ENCODE data around the gene TRIM62. TPM values are rescaled to one million over a fixed set of nuclear protein-coding genes. Genes with fewer than 3 reads are reported as not detected.
A peak's percentile ranks its signal among the peaks of the same experiment; 100 is the strongest.

TRIM62 gene
- total RNA-seq, 1 donor from 2014 or later, result 10.8 TPM

DNA sequence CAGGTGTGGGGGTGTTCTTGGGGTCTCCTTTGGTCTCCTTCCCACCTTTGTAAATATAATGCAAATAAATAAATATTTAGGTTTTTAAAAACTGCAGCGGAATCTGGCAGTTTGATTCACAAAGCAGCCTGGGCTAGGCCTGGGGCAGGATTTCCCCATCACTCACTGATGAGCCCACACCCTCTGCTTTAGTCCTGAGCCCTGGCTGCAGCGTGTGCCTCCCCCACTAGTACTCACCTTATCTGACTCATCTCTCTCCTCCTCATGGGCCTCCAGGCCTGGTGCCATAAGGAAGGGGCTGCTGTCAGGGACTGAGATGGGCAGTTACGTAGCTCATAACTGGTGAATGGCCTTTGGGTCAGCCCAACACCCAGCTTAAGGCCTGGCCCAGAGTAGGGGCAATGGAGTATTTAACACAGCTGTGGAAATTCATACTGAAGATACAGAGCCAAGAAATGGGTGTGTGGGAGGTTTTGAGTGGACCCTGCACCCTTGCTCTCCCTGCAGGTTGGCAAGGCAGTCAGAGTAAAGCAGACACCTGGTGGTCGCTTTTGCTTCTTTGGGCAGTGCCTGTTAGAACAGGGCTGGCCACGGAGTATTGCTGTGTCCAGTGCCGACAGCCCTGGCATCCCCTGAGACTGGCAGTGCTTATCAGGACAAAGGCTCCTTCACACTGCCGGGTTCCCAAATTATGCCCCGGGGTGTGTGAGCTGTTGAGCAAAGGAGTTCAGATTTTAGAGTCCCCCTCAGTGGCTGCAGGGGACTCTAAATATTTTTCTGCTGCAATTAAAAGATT, 61.2 kb downstream of the TRIM62 start:
- Histone ChIP-seq H3K4me2 (ENCODE audit: low read length) (no peak overlapping the region), H3K79me2 (ENCODE audit: insufficient read depth, low read length) (no peaks in the 10 kb centered on the region), H3K27ac (ENCODE audit: low read depth, low read length) (no peak overlapping the region), H3K9me3 (ENCODE audit: insufficient read depth, low read depth, low read length) (no peaks in the 10 kb centered on the region), H3K4me3 (ENCODE audit: insufficient read depth, low read depth, low read length) (no peak overlapping the region), H3K36me3 (ENCODE audit: insufficient read depth, low read length) (no peaks in the 10 kb centered on the region), H2AFZ (ENCODE audit: low read depth, low read length) (no peak overlapping the region), H3K27me3 (ENCODE audit: insufficient read depth, low read length) (no peaks in the 10 kb centered on the region), H3K4me1 (ENCODE audit: insufficient read depth, low read length) (no peaks in the 10 kb centered on the region), H4K20me1 (ENCODE audit: insufficient read depth, low read length) (no peaks in the 10 kb centered on the region), H3K9ac (ENCODE audit: low read length) (no peak overlapping the region)
- no peak overlapping the region for H3K27ac Mint-ChIP-seq (ENCODE audit: unreplicated experiment)
- H3K9me3 Mint-ChIP-seq (ENCODE audit: unreplicated experiment), result peaks cover 2% of the 10 kb centered on the region
- TF ChIP-seq, protein P1, sequence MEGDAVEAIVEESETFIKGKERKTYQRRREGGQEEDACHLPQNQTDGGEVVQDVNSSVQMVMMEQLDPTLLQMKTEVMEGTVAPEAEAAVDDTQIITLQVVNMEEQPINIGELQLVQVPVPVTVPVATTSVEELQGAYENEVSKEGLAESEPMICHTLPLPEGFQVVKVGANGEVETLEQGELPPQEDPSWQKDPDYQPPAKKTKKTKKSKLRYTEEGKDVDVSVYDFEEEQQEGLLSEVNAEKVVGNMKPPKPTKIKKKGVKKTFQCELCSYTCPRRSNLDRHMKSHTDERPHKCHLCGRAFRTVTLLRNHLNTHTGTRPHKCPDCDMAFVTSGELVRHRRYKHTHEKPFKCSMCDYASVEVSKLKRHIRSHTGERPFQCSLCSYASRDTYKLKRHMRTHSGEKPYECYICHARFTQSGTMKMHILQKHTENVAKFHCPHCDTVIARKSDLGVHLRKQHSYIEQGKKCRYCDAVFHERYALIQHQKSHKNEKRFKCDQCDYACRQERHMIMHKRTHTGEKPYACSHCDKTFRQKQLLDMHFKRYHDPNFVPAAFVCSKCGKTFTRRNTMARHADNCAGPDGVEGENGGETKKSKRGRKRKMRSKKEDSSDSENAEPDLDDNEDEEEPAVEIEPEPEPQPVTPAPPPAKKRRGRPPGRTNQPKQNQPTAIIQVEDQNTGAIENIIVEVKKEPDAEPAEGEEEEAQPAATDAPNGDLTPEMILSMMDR (IDR thresholded peaks at IDR 0.05; ENCODE audit: insufficient read depth, low read depth, low read length), result no peak
- no peak for TF ChIP-seq EZH2 (IDR thresholded peaks at IDR 0.05; ENCODE audit: insufficient read depth, low read length)
- FAIRE-seq (no peak), DNase-seq (ENCODE audit: low read depth) (no peak)
- peaks cover 7% of the 10 kb centered on the region for H3K4me1 Mint-ChIP-seq (ENCODE audit: low read depth, unreplicated experiment)
- H3K36me3 Mint-ChIP-seq (ENCODE audit: low read depth, unreplicated experiment), result peaks cover 14% of the 10 kb centered on the region
- no peak overlapping the region for H3K4me3 Mint-ChIP-seq (ENCODE audit: unreplicated experiment)
- peaks cover 18% of the 10 kb centered on the region for H3K27me3 Mint-ChIP-seq (ENCODE audit: low read depth, unreplicated experiment)

DNA sequence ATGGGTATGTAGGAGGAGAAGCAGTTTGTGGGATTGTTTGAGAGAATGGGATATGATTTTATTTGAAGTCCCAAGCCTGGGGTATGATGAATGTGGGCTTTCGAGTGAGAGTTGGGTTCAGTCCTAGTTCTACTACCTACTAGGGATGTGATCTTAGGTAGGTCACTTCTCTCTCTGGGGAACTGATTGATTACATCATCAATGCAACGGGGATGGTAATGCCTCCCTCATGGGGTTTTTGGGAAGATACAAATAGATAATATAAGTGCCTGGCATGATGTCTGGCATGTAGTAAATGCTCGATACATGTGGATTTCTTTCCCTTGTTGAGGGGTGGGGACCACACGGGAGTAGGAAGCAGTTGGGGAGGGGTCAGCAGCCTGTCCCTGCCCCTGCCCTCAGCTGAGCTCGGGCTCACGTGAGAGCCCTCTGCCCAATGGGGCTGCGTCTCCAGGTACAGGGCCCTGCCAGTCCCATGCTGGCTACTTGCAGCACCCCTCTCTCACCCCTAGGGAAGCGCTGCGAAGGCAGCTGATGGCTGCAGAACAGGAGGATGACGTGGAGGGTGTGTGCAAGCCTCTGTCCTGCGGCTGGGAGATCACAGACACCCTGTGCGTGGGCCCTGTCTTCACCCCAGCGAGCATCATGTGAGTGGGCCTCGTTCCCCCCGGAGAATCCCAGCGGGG, 62.2 kb downstream of the TRIM62 start:
- no peaks in the 10 kb centered on the region for H3K9me3 ChIP-seq (ENCODE audit: insufficient read depth, low read depth, low read length)
- peaks cover 9% of the 10 kb centered on the region for H3K36me3 Mint-ChIP-seq (ENCODE audit: low read depth, unreplicated experiment)
- peak overlapping the region; percentile 36 for H3K27ac Mint-ChIP-seq (ENCODE audit: unreplicated experiment)
- FAIRE-seq (no peak), DNase-seq (ENCODE audit: low read depth) (no peak)
- H3K4me1 ChIP-seq (ENCODE audit: insufficient read depth, low read length), result no peaks in the 10 kb centered on the region
- no peak overlapping the region for H3K27ac ChIP-seq (ENCODE audit: low read depth, low read length)
- H3K36me3 ChIP-seq (ENCODE audit: insufficient read depth, low read length), result no peaks in the 10 kb centered on the region
- H3K27me3 ChIP-seq (ENCODE audit: insufficient read depth, low read length), result no peaks in the 10 kb centered on the region
- no peaks in the 10 kb centered on the region for H3K79me2 ChIP-seq (ENCODE audit: insufficient read depth, low read length)
- no peak overlapping the region for H3K4me2 ChIP-seq (ENCODE audit: low read length)
- peaks cover 18% of the 10 kb centered on the region for H3K27me3 Mint-ChIP-seq (ENCODE audit: low read depth, unreplicated experiment)
- no peak for TF ChIP-seq EZH2 (IDR thresholded peaks at IDR 0.05; ENCODE audit: insufficient read depth, low read length)
- TF ChIP-seq, protein P1 (IDR thresholded peaks at IDR 0.05; ENCODE audit: insufficient read depth, low read depth, low read length), result no peak
- H2AFZ ChIP-seq (ENCODE audit: low read depth, low read length), result no peak overlapping the region
- no peak overlapping the region for H3K4me3 ChIP-seq (ENCODE audit: insufficient read depth, low read depth, low read length)
- H3K9me3 Mint-ChIP-seq (ENCODE audit: unreplicated experiment), result peaks cover 2% of the 10 kb centered on the region
- no peaks in the 10 kb centered on the region for H4K20me1 ChIP-seq (ENCODE audit: insufficient read depth, low read length)
- H3K4me1 Mint-ChIP-seq (ENCODE audit: low read depth, unreplicated experiment), result peaks cover 7% of the 10 kb centered on the region
- no peak overlapping the region for H3K9ac ChIP-seq (ENCODE audit: low read length)
- no peak overlapping the region for H3K4me3 Mint-ChIP-seq (ENCODE audit: unreplicated experiment)

All from astrocyte (in vitro differentiated cells and primary cell).